ENCODE data around the gene ZNF503. TPM values are rescaled to one million over a fixed set of nuclear protein-coding genes. Genes with fewer than 3 reads are reported as not detected.

ZNF503 gene
- polyA plus RNA-seq, 2 of the 4 experiments (the other 2 are of a cell fraction): 0.54 to 12.8 TPM

DNA sequence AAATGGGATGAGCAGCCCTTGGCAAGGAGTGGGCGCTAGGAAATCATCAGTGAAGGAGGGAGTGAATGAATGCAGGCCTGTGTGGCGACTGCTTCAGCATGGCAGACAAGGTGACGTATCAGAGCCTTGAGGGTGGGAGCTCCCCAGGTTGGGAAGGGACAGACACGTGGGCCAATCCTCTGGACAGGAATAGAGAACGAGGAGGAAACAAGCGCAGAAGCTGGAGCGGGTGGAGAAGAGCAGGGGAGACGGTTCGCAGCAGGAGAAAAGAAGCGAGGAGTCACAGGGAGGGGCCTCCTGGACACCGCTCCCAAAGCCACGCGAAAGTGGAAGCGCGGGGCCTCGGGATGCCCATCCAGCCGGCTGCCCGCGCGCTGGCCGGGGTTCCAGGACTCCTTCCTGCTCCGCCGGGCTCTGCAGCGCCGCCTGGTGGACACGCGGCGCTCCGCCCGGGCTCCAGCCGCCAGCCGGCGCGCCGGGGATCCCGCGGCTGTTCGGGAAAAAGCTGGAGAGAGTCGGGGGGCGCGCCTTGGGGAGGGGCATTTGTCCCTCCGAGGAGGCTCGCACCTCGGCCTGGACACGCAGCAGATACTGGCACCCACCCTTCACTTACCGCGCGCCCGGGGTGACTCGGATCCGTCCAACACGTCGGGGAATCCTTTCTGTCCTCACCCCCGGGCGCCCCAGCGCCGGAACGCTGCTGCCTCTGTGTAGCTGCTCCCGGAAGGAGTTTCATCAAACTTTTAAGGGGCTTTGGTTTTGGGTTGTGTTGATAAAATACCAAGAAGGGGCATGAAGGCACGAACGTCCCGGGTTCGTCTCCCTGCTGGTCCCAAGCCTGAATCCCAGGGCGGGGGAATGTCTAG, 6.3 kb downstream of the ZNF503 start:
- TF ChIP-seq CTCF (IDR thresholded peaks at IDR 0.05) (peak; percentile 93), BHLHE40 (IDR thresholded peaks at IDR 0.05; ENCODE audit: low read depth, low read length) (no peak), RAD21 (conservative IDR thresholded peaks at IDR 0.05 in 1 of 2, IDR thresholded peaks at IDR 0.05 in 1 of 2) (peak; percentile 57 to 77), SMC3 (IDR thresholded peaks at IDR 0.05) (peak; percentile 91)
- WGBS (ENCODE audit: missing lambda C conversion rate): 38% methylated on average over 40 of the region's 64 CpGs
- ChIA-PET CTCF (interaction anchor here (0.6 to 4.0 kb wide), 60 partner anchors 8 to 1151 kb away, joined by 3 to 48 read pairs (median 4); partner anchors contain the start of gene LRMDA), POLR2A (no interaction called here)
- H3K4me3 ChIP-seq: peak overlapping the region; percentile 18; the same call in 2 of the 3 replicates
- H3K4me2 ChIP-seq: peak overlapping the region; percentile 87
- H3K27ac ChIP-seq: peak overlapping the region; percentile 41 to 80; a peak in 4 of 6 replicates
- H3K4me1 ChIP-seq: peaks cover 8% of the 10 kb centered on the region; the same call in 2 of the 3 replicates
- no peaks in the 10 kb centered on the region for H3K9me3 ChIP-seq
- no peak for FAIRE-seq
- ATAC-seq: peak; percentile 53 to 79; a peak in 4 of 6 replicates
- DNase-seq (ENCODE audit: low read depth in 1 of 2, low spot score in 1 of 2): peak; percentile 29 to 65

DNA sequence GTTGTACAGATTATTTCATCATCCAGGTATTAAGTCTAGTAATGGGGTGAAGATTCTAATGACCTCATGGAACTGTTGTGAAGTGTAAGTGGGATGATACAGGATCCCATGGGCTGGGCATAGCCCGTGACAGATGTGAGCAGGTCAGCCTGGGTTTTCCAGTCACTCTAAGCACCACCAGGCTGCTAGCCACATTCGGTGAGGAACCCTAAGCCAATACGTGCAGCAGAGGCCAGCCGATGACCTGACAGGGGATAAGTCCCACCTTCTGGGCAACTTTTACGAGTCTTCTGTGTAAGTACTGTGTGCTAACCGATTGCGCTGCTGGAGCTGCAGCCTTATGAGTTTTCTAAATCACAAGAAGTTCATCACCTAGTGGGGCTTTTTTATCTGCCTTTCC, 7.3 kb downstream of the ZNF503 start:
- no peak for FAIRE-seq
- DNase-seq (ENCODE audit: low read depth in 1 of 2, low spot score in 1 of 2): no peak
- TF ChIP-seq GATA3 (IDR thresholded peaks at IDR 0.05; ENCODE audit: borderline replicate concordance) (no peak), BHLHE40 (IDR thresholded peaks at IDR 0.05; ENCODE audit: low read depth, low read length) (no peak), POLR2AphosphoS2 (conservative IDR thresholded peaks at IDR 0.05; ENCODE audit: low read length) (no peak), NPAS2 (CRISPR knock-in tag; IDR thresholded peaks at IDR 0.05; ENCODE audit: borderline replicate concordance) (no peak), PBX3 (IDR thresholded peaks at IDR 0.05) (no peak), RAD21 (conservative IDR thresholded peaks at IDR 0.05 in 1 of 2, IDR thresholded peaks at IDR 0.05 in 1 of 2) (no peak), NR3C1 (IDR thresholded peaks at IDR 0.05) (no peak), EP300 (IDR thresholded peaks at IDR 0.05) (no peak), ZC3H11A (IDR thresholded peaks at IDR 0.05) (no peak), ZFP36 (IDR thresholded peaks at IDR 0.05; ENCODE audit: borderline replicate concordance, partially characterized antibody) (no peak), HEYL (CRISPR knock-in tag; IDR thresholded peaks at IDR 0.05) (no peak), ATOH8 (CRISPR knock-in tag; IDR thresholded peaks at IDR 0.05; ENCODE audit: low read depth) (no peak), KDM5A (IDR thresholded peaks at IDR 0.05) (no peak), HOXB13 (CRISPR knock-in tag; IDR thresholded peaks at IDR 0.05; ENCODE audit: low read depth) (no peak), CTCF (IDR thresholded peaks at IDR 0.05) (no peak), USF2 (IDR thresholded peaks at IDR 0.05) (no peak), HMGXB4 (CRISPR knock-in tag; IDR thresholded peaks at IDR 0.05; ENCODE audit: borderline replicate concordance) (no peak), HES2 (IDR thresholded peaks at IDR 0.05) (no peak), SREBF2 (IDR thresholded peaks at IDR 0.05) (no peak)
- CTCF ChIA-PET: interaction anchor here (0.6 to 4.0 kb wide), 9 partner anchors 9 to 1058 kb away, joined by 3 to 48 read pairs (median 4); partner anchors contain the start of gene LRMDA
- H3K9me3 ChIP-seq: no peaks in the 10 kb centered on the region
- no peak overlapping the region for H3K4me2 ChIP-seq
- WGBS (ENCODE audit: missing lambda C conversion rate): 87% methylated on average over 7 of the region's 7 CpGs
- no peak overlapping the region for H3K4me3 ChIP-seq
- no peak for ATAC-seq
- no peak overlapping the region for H3K27ac ChIP-seq
- POLR2A ChIA-PET: no interaction called here
- peaks cover 3% of the 10 kb centered on the region; the same call in 1 of the 3 replicates for H3K4me1 ChIP-seq

All from A549 (cell line).